NCI-H1092 (cell line): Measurements from ENCODE around the gene NAT10.
"Not testable (repeated sequence)": the region's sequence is repeated elsewhere in the genome, so short reads cannot be mapped to it uniquely, and the experiment has no call there.

ENCODE experiments used
- DNase-seq: peaks from one replicate; lab custom pipeline; 2025; lab: John Stamatoyannopoulos, UW

NAT10 gene

DNA sequence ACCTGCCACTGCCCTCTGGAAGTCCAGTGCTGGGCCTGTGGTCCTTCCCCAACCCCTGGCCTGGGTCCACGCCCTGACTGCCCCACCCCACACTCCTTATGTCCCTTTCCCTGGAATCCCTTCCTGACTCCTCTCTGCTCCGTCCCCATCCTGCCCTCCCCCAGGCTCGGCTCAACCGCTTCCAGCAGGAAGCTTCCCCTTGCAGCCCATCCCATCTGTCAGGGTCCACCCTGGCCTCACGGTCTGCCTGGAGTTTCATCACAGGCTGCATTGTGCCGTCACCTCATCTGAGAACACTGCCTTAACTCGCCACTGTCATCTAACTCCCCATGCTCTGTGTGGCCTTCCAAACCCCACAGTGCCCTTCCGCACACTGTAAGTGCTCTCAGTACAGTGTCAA, 64.3 kb downstream of the NAT10 start:
- no peak for DNase-seq

DNA sequence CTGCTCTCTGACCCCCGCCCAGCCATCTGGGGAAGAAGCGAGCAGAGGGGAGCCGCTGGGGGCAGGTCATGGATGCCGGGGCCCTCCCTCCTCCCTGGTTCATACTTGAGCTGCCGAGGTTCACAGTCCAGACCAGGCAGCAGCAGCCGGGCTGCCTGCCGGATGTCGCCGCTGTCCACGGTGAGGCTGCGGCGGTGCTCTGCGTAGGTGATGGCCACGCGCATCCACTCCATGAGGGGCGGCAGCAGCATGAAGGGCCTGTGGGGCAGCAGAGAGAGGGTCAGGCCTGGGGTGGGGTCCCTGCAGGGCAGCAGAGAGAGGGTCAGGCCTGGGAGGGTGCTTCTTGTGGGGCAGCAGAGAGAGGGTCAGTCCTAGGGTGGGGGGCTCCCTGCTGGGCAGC, 67.6 kb downstream of the NAT10 start:
- DNase-seq = no peak

DNA sequence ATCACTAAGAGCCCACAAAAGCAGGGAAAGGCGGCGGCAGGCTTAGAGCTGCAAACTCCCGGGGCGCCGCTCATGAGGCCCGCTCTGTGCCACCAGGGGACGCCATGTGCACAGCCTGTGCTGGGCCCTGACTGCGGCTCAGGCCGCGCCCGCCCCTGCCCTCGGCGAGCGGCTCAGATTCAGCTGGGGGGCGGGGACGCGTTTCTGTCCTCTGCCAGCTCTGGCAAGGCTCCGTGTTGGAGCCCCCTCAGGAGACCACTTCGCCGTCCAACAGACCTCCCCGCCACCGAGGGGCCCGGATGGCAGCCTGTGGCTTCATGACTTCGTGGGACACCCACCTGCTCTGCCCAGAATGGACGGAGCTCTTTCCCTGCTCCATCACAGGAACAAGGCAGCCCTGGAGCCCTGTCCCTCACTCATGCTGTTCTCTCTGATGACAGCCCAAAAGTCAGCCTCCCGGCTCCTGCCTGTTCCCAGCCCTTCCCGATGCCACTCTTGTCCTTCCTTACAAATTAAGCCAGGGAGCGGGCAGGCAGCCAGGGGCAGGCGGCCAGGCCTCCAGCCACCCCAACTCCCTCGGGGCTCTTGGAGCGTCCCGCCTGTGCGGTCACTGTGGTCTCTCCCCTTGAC, 69.1 kb downstream of the NAT10 start:
- DNase-seq = peak; percentile 47

DNA sequence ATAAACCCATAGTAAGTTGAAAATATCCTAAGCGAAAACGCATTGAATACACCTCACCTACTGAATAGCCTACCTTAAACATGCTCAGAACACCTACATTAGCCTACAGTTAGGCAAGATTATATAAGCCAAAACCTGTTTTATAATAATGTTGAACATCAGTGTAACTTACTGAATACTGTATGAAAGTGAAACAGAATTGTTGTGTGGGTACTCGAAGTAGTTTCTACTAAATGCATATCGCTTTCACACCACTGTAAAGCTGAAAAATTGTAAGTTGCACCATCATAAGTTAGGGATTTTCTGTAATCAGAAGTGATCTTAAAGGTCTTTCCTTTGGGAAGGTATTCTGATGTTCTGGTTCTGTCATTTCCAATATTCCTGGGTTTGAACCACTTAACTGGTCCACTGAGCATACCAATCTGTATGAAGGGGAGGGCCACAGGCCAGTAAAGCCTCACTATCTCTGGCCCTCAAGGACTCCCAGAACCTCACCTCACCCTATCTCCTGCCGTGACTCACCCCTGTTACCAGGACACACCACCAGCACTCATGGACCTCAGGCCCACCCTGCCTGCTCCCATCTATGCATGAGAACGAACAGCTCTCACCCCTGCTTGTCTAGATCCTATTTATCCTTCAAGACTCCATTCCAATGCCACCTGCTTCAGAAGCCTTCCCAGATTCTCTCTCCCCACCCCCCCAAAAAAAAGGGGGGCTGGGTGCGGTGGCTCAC, 70.0 kb downstream of the NAT10 start:
- no peak for DNase-seq

DNA sequence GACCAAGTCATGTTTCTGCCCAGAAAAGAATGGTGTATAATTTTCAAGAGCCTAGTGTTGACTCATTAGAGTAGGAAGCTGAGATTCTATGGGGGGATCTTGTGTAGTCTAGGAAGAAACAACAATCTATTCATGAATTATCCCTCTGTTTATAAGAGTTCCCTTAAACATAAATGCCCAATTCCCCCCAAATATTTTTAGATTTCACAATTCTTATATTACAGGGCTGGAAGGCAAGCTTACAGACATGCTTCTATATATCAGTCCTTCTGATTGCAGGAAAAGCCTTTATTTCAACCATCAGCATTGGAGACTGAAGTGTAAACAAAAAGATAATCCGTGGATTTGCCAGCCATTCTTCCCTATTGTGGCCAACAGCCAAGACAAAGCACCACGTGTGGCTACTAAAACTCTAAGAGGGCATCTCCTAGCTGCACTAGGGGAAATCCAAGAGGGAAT, 71.4 kb downstream of the NAT10 start:
- peak; percentile 41 for DNase-seq

DNA sequence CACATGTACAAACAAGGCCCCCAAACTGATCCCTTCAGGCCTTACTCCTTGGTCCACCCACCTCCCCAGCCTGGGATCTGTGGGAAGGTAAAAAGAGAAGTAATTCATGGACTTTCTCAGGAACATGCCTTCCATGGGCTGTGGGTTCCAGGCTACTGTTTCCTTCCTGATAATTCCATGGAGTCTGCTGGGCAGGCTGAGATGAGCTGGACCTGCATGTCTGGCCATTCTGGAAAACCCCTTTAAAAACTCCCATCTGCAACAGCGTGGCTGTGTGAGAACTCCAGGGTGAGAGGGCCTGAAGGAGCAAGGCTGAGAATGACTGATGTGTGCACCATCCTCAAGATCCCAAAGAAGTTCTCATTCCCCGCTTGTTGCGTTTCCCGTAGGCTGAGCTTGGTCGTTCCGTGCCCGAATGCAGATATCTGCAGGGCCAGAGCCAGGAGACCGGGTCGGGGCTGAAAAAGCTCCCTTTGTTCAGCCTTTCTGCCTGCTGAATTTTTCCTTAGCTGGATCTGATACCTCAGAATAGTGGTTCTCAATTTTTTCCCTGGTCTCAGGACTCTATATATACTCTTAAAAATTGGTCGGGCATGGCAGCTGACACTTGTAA, 72.9 kb downstream of the NAT10 start:
- no peak for DNase-seq

DNA sequence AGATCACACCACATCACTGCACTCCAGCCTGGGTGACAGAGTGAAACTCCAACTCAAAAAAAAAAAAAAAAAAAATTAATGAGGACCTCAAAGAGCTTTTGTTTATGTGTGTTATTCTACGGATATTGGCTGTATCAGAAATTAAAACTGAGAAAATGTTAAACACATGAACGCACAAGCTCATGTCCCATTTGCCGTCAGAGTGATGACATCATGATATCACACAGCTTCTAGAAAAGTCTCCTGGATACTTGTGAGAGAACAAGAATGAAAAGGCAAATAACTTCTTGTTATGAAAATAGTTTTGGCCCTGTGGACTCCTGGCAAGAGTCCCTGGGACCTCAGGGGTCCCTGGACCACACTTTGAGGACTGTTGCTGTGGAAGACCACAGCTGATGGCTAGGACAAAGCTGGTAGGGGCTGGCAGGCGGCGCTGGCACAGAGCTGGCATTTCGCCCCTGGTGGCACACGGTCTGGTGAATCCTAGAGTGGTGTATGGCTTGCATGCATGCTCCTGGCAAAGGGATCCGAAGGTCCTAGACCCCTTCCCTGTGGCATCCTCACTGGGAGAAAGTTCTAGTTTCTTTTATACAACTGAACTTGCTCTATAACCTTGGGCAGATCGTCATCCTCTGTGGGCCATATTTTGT, 73.7 kb downstream of the NAT10 start:
- no peak for DNase-seq

DNA sequence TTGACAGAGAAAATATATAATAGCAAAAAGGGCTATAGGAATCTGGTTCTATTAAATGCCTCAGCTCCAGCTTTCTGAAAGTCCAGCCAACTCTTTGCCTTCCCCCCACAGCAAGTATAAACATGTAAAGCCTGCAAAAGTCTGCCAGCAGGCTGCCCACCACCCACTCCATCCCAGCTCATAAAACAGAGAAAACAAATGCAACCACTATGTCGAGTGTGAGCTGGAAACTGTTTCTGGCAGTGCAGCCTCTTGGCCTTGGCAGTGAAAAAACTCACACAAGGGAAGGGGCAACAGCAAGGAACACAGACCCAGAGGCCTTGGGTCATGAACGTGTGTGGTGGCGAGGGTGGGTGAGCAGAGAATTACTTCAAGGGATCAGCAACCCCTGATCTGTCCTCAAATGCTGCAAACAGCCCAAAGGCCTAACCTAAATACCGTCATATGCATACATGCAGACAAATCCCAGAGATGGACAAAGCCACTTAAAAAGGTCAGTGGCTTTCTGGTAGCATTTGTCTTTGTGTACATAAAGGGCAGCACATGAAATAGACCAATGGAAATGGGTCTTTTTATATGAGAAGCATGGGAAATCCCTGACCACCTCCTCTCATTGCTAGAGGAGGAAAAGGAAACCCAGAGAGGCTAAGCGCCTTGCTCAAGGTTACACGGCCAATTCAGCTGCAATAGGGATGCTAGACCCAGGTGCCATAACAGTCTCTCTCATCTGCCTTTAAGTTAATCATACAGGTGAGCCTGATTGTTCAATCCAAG, 74.8 kb downstream of the NAT10 start:
- DNase-seq = no peak

DNA sequence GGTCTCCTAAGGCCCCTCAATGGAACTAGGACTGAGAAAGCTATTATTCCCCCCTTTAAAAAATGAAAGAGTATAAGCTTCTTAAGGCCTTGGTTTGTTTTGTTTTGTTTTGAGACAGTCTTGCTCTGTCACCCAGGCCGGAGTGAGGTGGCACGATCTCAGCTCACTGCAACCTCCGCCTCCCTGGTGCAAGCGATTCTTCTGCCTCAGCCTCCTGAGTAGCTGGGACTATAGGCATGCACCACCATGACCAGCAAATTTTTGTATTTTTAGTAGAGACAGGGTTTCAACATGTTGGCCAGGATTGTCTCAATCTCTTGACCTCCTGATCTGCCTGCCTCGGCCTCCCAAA, 75.4 kb downstream of the NAT10 start:
- DNase-seq = not testable (repeated sequence)

DNA sequence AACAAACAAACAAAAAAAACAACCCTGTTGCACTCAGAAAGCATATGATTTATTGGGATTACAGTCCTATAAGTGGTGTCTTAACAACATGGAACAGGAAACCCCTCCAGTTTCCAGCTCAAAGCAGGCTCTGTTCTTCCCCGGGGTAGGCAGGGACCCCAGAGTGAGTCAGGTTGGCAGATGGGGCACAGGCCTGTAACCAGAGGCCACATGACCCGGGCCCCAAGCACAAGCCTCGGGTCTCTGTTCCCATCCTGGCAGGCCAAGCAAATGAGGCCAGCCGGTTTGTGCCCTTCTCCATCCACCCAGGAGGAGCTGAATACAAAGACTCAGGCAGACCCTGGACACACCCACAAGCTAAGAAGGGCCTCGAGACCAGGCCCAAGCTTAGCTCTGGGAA, 75.8 kb downstream of the NAT10 start:
- DNase-seq = no peak

DNA sequence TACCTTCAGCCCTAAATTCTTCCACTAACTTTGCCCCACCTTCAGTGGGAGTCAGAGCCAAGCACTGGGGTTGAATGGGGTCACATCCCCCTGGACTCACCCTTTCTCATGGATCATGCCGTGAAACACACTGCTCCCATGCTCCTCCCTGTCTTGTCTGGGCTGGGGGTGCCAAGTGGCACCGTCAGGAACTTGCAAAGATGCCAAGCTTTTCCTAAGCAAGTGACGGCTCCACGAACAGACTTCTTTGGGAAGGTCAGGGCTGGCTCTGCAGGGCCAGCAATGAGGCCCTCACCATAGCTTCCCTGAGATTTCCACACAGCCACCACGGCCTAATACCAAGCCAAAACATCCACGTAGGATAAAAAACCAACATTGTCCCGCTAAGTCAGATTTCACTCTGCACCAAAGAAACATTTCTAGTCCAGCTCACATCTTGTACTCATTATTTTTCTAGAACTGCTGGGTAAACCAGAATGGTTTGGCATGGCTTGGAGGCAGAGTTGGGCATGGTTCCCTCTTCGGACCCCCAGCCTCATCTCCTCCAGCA, 76.5 kb downstream of the NAT10 start:
- no peak for DNase-seq

DNA sequence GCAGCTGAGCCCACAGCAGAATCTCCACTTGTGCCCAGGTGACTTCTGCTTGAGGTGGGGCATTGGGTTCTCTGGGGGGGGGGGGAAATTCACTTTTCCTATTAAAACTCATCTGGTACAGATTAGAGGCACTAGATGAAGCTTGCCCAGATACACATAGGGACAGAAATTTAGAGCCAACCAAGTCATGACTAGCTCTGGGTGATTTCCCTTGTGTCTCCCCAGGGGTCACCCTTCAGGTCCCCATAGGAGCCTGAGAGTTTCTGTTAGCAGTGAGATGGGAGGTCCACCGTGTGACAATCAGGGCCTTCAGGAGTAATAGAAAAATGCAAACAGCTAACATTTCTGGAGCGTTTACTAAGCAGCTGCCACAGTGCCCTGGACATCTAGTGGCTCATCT, 77.0 kb downstream of the NAT10 start:
- DNase-seq = no peak

DNA sequence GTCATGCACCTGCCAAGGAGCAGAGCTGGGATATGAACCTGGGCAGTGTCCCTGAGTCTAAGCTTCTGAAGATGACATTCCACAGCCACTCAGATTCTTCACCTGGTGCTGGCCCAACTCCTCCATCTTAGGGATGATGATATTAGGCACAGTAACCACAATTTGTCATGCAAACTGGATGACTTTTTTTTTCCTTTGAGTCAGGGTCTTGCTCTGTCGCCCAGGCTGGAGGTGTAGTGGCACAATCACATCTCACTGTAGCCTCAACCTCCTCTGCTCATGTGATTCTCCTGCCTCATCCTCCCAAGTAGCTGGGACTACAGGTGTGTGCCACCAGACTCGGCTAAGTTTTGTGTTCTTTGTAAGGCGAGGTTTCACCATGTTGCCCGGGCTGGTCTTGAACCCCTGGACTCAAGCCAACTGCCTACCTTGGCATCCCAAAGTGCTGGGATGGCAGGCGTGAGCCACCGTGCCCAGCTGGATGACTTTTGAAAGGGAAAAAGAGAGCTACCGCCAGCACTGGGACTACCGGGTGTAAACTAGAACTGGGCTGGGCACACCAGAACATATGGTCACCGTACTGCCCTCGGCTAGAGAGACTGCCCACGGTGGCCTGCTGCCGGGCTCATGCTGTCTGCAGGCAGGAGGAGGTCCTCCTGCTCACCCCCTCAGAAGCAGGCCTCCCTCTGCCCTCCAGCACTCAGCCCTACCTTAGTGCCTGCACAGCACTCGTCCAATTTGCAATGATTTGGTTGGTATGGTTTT, 77.7 kb downstream of the NAT10 start:
- no peak for DNase-seq

DNA sequence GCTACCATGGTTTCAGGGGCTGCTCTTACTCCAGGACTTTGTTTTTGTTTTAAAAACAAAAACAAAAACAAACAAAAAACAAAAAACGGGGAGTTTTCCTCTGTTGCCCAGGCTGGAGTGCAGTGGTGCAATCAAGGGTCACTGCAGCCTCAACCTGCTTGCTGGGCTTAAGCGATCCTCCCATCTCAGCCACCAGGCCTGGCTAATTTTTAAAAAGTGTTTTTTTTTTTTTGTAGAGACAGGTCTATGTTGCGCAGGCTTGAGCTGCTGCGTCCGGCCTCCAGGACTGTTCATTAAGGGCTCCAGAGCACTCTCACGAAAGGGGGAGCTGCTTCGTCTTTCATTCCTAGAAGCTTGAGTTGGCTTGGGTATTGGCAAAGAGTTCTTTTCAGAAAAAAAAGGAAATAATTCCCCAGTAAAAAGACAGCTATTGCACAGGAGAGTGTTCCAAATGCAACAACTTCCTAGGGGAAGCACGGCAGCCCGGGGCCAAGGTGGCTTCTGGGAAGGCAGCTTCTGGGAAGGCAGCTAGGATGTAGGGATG, 78.5 kb downstream of the NAT10 start:
- DNase-seq = no peak

DNA sequence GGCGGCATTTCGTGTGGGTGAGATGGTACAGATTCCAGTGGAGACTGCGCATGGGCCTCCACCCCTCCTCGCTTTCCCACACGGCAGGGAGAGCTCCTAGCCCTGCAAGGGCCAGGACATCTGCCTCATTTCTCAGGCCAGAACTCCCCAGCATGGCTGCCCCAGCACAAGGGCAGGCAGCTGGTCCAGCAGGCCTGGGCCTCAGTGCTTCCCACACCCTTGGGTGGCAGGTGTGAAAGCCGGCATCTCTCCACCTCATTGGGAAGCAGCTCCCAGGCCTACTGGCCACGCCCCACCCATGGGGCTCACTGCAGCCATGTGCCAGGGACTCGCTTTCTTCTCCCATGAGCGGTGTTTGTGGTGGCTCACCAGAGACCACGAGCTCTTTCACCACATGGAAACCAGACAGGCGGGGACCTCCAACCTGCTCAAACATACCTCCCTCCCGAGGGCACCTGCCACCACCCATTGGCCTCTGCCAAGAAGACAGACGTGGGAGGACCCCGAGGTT, 79.1 kb downstream of the NAT10 start:
- no peak for DNase-seq

DNA sequence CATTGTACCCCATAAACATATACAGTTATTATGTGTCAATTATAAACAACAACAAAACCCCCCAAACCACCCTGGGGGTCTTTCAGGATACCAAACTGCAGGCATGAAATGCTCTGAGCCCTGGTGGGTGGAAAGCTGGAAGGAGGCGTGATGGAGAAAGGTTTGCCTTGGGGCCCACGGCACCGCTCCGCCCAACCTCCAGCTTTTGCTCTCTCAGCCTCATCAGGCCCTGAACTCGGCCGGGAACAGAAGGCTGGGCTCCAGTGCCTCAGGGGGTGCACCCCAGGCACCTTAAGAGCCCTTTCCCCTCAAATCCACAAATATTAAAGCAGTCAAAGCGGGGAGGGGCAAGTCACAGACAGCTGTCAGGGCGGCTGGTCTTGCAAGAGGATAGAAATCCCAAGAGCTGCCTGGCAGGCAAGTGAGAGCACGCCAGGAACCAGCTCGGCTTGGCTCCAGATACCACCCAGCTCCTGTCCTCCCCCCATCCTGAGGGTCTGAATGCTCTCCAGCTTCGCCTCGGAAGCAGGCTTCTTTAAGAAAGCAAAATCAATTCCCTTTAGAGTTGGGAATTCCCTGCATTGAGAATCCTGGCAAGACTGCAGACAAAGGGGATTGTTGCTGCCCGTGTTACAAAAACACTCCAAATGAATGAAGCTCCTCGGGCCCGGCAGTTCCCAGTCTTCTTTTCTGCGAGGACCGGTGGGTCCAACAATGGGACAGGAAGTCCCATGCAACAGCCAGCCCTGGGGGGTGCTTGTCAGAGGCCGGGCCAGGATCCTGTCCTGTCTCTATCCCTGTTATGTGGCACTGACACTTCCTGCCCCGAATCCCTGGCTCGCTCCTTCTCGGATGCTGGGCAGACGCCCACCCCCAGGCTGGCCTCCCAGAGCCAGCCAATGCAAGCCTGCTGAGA, 80.8 kb downstream of the NAT10 start:
- no peak for DNase-seq

DNA sequence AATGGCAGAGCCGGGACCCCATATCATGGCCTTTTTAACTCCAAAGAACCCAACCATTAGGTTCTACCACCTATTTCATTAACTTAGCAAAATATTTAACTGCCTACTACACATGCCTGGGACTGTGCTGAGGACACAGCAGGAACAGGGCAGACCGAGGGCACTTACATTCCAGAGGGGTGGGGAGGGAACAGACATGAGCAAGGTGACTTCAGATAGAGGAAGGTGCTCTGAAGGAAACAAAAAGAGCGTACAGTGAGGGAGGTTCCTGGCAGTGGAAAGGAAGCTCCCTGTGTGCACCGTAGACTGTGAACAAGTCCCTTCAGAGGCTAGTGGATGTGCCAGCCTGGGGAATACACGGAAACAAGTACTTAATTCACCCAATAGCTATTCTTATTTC, 82.8 kb downstream of the NAT10 start:
- DNase-seq = no peak

DNA sequence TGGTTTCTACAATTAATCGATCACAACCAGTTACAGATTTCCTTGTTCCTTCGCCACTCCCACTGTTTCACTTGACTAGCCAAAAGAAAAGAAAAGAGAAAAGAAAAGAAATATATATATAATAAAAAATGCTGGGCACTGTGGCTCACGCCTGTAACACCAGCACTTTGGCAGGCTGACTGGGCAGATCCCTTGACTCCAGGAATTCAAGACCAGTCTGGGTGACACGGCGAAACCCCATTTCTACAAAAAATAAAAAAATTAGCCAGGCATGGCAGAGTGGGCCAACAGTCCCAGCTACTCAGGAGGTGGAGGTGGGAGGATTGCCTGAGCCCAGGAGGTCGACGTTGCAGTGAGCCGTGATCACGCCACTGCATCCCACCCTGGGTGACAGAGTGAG, 83.8 kb downstream of the NAT10 start:
- DNase-seq = no peak
